Activated effector memory CD4-positive, alpha-beta T cell treated with anti-CD3 and anti-CD28 coated beads, Interleukin-2, amount 50 U/mL, for 16 hours (primary cell): Measurements from ENCODE around the gene ADGRA1.

Experiments
- DNase-seq: peaks from one replicate; pipeline ENCODE4 v3.0.0-alpha.2; 2020

Gene ADGRA1

GRCh38 chr10:133058331-133059092 lies 29.2 kb upstream of the ADGRA1 start:
- no peak for DNase-seq

DNA sequence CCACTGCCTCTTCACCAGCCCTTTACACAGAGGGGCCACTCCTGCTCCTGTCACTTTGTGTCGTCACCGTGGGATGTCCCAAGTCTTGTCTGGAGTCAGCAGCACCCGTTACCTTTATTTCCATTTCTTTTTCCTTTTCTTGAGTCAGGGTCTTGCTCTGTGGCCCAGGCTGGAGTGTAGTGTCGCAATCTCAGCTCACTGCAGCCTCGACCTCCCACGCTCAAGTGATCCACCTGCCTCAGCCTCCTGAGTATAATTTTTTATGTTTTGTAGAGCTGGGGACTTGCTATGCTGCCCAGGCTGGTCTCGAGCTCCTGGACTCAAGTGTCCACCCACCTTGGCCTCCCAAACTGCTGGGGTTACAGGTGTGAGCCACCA lies 28.6 kb upstream of the ADGRA1 start:
- DNase-seq = no peak

DNA sequence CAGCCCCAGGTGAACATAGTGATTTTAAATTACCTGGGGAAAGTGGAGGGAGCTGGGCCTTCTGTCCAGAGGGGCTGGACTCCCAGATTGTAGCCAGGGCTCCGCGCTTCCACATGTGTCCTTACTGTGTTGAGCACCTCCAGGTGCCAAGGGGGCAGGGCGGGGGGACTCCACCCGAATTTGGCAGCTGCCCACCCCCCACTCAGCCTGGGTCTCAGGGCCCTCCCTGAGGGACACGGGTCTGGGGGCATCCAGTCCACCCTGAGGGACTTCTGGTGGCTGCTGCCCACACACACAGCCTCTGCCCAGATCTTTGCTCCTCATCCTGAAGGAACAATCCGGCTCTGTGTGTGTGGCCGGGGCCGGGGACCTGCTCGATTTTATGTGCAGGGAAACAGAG lies 28.2 kb upstream of the ADGRA1 start:
- DNase-seq = no peak

DNA sequence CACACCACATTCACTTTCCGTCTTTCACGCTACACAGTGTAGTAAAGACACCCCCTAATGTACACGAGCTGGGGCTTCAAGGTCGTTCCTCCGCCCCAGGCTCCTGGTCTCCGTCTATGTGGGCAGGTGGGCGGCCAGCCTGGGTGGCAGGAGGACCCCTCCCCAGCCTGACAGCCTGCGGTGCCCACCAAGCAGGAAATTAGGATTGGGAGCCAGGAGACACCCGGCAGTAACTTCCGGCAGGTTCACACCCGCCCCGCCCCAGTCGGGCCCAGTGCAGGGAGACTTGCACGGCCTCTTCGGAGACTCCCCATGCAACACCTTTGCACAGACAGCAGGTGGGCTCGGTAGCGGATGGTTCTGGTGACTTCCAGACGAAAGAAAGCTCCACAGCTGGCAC lies 27.7 kb upstream of the ADGRA1 start:
- DNase-seq = no peak

DNA sequence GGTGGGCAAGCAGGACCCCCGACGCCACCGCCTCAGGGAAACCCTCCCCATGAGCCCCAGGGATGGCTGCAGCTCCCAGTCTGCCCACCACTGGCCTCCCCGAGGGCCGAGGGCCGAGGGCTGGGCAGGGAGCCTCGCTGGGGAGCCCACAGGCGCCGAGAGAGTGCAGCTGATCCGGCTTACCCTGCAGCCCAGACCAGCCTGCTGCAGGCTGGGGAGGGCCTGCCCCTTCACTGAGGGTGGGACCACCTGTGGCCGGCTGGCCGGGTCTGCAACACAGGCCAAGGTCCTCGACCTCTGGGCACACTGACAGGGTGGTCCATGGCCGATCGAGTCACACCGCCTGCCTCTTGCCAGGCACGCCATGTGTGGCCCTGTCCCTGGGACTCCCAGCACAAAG lies 27.3 kb upstream of the ADGRA1 start:
- DNase-seq = no peak

DNA sequence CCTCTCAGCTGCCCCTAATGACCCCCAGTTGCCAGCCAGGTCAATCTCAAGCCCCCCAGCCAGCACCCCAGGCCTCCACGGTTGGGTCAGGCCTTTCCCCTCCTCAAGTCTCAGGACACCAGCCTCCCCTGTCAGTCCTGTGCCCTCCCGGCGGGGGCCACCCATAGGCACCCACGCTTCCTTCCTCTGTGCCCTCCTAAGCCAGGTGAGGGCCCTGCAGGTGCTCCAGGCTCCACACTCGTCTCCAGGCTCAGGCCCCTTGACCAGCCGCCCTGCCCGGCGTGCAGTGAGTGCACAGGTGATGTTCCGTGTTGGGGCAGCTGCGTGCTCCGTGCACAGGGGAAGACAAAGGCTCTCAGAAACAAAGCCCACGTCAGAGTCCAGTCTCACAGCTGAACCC lies 26.8 kb upstream of the ADGRA1 start:
- DNase-seq = no peak

DNA sequence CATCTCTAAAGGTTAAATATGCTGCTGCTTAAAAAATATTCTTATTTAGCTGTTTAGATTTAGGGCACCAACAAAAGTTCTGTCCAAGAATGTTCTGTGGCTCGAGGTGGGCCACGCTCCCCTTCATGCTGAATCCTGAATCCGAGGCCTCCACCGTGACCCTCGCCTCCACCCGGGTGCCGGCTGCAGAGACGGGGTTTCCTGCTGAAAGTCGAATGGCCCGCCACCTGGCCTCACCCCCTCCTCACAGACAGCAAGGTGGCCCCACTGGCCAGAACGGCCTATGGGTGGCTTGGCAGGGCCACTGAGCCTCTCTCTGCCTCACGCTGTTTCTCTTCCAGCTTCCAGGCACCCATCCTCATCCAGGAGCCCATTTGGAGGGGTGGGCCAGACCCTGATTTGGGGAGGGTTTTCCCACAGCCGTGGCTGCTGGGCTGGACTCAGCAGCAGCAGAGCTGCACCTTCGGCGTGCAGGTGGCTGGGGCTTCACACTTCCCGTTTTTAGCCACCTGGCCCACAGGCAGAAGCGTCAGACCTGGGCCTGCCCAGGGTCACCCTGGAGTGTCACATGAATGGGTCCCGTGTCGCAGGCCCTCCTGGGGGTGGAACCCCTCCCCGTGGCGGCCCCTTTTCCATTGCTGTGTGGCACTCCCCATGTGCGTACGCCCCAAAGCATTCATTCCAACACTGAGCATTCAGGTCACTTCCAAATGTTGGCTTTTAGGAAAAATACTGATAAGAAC lies 26.3 kb upstream of the ADGRA1 start:
- no peak for DNase-seq

DNA sequence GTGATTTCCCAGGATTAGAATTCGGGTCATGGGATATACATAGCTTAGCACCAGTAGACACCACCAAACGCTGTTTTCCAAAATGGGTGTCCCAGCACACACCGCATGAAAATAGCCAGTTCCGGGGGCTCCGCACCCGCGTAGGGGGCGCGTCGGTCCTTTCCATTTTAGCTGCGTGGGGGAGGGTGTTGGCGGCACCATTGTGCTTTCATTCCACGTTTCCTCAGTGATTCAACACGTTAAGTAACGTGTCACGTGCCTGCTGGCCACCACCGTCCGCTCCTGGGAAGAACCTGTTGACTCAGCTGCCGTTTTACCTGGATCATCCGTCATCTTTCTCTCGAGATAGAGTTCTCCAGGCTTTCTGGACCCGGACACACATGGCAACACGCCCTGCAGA lies 25.6 kb upstream of the ADGRA1 start:
- DNase-seq = no peak

DNA sequence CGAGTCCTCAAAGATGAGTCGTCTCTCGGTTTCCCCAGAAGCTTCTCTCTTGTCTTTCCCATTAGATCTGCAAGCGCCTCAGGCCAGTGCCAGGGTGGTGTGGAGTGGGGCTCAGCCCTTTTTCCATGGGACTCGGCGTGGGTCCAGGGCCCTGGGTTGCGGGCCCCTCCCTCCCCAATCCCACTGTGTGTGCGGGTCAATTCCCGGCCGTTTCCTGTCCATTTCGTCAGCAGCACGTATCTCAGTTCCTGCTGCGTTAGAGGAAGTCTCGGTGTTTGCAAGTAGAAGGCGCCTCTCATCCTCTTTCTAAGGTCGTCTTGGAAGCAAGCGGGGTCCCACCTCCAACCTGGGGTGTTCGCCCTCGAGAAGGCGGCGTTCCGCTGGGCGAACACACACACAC lies 25.1 kb upstream of the ADGRA1 start:
- DNase-seq = no peak

DNA sequence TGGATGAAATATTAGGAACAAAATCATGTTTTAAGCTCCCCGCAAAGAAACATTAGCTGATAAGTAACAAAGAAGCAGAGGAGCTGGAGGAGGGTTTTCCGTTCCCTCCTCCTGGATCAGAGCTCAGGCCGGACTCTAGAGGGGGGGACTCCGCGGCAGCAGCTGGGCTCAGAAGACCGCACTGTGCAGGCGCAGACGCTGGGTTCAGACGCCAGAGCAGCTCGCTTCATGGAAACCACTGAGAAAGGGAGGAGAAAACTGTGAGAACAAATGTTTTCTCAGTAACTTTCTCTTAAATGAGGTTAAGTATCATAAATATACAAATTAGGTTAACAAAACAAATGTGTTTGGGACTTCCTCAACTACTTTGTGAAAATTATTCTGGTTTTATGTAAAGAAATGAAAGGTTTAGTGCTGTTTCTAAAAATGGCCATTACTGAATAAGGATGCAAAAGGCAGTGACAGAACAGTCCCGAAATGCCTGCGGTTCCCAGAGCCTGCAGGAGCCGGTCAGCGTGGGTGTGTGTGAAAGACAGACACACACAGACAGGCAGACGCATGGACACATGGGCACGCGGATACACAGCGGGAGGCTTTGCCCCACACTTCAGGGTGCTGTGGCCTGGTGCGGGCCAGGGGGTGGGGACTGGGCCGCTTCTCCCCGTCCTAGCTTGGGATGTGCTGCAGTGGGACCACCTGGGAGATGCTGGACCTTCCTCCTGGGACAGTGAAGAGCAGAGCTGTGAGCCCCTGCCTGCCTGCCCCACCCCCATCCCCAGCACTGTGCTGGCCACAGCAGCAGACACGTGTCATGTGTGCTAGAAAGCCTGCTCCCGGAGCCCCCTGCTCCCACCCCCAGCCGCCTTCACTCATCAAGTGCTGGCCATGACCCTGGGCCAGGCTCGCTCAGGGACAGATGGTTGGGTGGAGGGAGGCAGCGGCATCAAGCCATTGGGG lies 20.3 kb upstream of the ADGRA1 start:
- no peak for DNase-seq

DNA sequence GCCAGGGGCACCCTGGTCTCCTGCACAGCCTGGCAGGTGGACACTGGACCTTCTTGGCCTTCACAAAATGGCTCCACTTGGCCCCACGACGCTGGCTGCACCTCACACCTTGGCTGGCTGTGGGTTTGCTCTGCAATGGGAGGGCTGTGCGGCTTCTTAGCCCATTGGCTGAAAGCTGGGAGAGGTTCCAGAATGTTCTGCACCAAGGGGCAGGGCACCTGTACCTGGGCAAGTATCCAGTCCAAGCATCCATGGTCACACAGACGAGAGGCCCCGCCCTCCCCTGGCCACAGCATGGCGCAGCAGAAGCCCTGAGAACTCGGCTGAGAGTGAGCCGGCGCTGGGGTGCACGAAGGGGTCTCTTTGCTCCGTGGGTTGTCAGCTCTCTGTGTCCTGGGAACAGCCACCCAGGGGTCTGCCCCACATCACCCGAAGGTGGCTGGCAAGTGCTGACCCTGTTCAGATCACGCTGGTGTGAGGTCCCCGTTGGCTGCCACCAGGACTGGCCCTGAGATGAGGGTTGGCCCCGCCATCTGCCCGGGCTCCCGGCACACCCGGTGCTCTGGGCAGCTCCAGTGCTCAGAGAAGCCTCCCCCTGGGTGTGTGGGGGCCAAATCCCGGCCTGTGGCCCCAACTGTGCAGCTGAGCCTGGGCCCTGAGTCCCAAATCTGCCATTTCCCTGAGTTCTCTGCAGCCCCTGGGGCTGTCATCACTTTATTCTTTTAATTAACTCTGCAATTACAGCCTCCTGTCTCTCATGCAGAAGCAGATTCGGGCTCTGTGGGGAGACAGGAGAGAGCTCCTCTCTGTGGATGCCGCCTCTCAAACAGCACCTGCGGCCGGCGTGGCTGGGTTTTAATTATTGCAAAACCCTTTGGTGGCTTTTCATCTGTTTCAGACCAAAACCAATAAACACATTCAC lies 19.4 kb upstream of the ADGRA1 start:
- DNase-seq = no peak

DNA sequence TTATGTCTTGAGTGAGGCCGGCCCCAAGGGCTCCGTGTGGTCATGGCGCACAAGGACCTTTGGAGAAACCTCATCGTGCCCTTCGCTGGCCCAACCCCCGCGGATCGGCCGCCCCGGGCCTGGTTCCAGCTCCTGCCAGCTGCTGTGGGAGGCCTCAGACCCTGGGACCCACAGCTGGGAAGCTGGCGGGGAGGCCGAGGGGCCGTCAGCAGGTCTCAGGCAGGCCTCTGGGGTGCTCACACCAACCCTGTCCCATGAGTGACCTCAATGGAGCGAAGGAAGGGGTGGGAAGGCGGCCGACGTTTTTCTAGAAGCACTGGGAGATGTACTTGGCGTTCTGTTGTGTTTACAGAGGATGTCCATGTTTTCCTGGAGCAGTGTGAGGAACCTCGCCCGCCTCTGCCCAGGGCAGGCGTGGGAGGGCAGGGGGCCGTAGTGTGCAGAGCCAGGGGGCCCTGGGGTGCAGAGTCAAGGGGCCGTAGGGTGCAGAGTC lies 18.6 kb upstream of the ADGRA1 start:
- DNase-seq = no peak

DNA sequence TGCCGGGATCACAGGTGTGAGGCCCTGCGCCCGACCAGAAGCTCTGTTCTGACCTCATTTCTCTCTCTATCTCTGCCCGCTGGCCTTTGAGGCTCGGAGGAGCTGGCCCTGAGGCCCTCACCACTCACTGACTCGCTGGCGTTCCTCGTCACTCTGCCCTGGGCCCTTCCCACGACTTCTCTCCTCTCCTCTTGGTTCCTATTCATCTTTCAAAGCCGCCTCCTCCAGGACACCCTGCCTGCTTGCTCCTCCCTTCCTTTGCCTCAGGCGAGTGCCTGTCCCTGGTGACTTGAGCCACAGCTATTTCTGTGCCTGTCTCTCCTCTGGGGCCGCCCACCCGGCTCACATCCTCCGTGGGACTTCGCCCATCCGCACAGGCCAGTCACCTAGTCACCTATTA lies 17.3 kb upstream of the ADGRA1 start:
- DNase-seq = no peak

- DNase-seq = no peak
These were observed 16.9 kb upstream of the ADGRA1 start for GRCh38 chr10:133070810-133071209.

- no peak for DNase-seq
These were observed 16.0 kb upstream of the ADGRA1 start for GRCh38 chr10:133071733-133072132.

GRCh38 chr10:133072196-133072595 lies 15.5 kb upstream of the ADGRA1 start:
- DNase-seq = no peak

GRCh38 chr10:133072720-133073390 lies 14.9 kb upstream of the ADGRA1 start:
- no peak for DNase-seq

DNA sequence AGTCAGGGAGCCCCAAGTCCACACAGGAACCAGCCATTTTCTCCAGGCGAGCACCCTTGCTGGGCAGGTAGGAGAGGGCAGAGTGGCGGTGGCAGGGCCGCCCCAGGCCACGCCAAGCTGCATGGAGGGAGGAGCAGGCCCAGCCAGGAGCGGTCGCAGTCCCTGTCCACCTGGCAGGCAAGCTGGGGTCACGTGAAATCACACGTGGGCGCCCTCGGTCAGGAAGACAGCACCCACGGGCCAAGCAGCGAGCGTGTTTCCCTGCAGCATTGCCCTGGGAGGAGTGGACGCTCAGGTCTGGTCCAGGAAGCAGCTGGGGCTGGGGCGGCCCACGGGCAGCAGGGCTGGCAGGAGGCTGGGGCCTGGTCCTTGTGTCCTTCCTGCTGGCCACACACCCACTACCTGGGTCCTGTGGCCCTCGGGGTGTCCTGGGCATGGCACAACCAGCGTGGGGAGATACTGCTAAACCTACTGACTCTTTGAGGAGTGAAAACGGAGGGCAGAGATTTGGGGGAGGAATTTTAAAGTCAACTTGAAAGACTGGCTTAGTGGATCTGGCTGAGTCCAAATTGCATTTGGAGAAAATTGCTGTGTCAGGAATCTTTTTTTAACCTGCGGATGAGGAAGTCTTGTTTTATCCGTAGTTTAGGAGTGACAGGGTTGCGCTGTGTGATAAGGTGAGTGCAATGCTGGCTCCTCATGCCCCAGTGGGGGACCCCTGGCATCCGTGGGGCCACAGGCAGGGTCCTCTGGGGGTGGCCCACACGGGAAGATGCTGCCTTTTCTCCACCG lies 12.2 kb upstream of the ADGRA1 start:
- no peak for DNase-seq

DNA sequence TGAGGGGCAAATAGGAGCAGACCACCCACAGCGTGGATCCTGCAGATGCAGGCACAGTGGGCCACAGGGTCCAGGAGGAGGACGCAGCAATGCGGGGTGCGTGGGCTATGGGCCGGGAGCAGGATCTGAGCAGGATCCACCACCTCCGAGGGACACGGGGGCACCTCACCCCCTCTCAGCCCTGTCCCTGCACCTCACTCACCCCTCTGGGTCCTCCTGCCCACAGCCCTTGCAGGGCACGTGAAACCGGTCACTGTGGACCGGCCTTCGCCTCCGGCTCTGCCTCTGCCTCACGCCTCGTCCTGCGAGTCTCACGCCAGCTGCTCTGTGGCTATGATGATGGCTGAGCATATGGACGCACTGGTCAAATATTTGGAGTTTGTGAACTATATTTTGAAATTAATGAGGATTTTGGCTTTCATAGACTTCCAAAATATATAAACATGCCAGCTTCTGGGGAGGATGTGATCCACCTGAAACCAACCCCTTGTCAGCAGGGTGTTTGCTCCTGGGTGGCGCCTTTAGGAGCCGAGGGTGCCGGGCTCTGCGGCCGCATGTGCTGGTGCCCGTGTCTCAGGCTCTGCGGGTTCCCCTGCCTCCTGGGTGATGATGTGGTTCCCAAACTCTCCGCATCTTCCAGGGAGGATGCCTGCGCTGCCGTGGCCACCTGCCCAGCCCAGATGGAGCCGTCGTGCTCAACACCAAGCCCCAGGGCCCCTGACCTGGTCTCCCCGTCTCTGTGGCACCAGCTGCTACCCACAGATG lies 11.3 kb upstream of the ADGRA1 start:
- no peak for DNase-seq
